Stimulated activated CD4-positive, alpha-beta T cell treated with anti-CD3 and anti-CD28 coated beads, Interleukin-15, amount 100 ng/mL, for 24 hours (primary cell): ENCODE measurements around the gene TMC8.

Experiments used
- DNase-seq: peaks from one replicate; pipeline ENCODE4 v3.0.0-alpha.2; 2020

The TMC8 gene

DNA sequence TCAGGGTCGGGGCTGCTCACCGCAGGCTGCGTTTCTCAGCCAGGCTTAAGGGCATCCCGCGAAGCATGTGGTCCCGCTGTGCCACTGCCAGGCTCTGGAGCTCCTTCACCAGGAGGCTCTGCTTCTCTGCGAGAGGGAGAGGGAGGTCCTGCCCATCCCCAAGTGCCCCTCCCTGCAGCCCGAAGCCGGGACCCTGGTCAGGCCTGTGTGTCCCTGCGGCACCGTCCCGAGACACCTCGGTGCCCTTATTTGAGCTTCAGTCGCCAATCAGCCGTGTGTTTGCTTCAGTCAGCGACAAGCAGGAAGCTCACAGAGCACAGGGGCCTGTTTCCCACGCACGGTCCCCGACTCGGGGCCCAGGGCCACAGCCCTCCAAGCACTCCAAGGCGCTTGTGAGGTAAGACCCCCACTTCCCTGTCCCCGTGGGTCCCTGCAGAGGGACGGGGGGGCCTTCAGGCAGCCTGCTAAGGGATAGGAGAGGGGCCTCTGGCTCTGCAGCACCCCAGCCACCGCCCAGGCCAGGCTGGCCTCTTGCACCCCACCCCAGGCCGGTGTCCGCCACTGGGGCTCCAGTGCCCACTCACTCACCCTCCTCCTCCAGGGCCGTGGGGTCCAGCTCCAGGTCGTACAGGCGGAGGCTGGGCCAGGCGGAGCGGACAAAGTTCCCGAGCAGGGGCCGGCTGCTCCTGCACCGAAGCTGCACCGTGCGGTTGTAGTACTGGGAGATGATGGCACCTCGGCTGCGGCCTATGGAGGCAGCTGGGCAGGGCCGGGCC lies 5.2 kb upstream of the TMC8 start:
- peak; percentile 58 for DNase-seq

DNA sequence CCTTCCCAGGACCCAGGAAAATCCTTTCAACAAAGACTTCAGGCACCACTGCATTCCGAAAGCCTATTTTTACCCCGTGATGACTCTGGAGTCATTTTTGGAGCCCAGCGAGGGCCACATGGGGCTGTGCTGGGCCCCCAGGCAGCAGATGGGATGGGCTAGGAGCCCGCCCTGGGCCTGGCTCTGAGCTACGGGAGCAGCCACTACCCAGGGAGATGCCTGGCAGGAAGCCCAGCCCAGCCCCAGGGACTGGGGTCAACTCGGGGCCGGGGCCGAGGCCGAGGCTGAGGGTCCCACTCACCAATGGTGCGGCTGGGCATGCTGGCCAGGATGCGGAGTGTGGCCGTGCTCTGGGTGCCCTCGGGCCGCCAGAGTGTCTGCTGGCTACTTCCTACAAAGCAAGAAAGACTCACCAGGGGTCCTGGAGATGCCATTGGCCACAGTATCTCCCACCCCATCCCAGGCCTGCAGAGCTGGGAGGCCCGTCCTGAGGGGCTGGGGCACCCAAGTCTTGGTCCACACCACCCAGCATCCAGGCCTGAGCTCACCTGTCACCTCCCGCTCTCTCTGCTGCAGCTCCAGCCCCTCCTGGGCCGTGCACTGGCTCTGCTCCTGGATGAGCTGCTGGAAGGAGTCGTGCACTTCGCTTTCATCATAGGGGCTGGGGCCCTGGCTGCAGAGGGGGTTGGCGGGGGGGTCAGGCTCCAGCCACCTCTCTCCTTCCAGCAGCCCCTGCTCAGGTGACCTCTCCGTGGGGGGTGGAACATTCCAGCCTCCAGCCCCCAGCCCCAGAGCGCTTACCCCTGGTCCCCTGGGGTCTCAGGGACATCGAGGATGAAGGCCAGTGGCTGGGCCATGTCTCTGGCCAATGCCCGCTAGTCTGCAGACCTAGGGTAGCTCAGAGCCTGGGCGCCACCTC lies 4.3 kb upstream of the TMC8 start:
- peak; percentile 35 for DNase-seq

DNA sequence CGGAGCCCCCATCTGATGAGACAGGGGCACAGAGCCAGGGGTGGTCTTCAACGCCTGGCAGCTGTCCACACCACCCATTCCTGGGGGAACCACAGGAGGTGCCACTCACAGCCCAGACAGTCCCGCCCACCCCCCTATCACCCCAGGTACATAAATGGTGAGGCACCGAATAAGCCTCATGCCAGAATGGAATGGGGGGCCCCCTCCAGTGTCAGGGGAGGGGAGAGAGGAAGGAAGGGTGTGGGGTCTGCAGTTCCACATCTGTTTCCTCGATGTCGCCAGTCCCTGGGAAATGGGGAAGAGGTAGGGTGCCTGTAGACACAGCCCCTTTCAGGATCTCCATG lies 3.7 kb upstream of the TMC8 start:
- DNase-seq, result no peak

DNA sequence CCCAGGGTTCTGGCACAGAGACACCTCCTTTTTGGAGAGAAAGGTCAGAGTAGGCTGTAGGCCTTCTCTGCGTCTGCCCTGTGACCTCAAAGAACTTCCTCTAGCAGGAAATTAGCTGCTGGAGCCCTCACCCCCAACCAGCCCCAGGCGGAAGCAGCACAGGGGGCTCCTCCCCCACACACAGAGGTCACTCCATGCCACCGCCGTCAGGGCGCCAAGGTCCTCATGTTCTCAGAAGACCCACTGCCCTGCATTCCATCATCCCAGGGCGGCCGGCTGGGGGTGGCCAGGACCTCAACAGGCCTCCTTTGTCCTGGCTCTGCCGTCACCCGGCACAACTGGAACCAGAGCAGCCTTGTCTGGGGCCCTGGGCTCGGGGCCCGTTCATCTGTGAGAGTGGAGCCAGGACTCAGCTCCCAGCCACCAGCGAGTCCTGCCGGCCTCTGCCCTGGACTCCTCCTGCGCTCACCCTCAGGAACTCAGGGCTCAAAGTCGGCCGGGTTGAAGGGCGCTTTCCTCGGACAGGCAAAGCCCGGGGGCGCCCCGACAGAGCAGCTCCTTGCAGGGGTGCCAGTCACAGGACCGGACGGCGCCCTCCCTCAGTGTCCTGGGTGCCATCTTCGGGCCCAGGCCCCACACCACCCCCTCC lies 3.2 kb upstream of the TMC8 start:
- peak; percentile 81 for DNase-seq

DNA sequence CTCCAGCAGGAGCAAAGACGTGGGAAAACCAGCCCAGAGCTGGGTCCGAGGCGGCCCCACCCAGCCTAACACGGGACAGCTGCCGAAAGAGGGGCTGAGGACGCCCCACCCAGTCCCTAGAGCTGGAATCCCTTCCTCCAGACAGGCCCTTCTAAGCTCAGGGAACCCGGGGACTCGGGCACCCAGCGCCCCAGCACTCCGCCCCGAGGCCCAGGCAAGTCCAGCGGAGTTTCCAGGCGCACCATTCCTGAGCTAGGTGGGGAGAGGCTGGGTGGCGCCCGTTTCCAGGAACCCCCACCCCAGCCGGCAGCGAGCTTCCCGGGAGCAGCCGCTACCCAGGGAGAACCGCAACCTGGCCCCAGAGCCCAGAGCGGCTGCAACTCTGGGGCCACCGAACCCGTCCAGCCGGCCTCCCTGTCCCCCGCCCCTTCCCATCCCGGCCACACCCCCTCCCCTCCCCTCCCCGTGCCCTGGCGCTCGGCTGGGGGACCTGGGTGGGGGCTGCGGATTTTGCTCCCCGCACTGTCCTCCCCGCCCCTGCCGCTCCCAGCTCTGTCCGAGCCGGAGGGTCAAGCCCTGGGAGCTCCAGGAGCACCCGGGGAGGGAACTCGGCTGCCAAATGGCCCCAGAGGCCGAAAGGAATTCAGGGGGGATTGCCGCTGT lies 2.6 kb upstream of the TMC8 start:
- DNase-seq, result peak; percentile 48

DNA sequence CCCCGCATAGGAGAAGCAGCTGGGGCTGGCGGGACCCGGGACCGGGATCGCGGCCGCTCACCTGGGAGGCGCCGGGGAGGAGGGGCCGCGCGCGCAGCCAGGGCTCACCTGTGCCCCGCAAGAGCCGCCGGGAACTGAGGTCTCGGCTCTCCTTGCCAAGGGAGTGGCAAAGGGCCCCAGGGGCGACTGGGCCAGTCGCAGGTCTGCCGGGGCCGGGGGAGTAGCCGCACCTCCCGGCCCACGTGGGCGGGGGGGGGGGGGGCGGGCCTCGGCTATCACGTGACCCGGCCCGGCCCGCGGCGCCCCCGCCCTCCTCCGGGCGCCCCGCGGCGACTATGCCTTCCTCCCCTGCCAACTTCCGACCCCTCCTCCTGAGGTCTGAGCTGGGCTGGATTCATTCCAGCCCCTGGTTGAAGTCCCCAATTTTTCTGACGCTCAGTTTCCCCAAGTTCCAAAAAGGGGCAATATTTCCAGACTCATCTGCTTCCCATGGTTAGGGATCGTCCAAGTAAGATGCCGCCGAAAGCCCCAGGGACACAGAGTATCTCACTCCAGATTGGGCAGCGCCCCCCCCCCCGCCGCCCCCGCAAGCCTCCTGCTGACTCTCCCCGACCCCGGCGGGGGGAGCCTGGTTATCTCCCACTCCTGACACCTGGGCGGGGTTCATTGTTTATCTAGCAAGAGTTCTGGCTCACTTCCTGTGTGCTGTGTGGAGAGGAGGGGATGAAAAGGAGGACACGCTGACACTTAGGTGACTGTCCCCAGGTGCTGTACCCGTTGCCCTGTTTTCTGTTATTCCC lies 1.8 kb upstream of the TMC8 start, which contains the start of gene TMC6:
Gene TMC6 (minus strand): TSS at position 205 of the 800 bp plus-strand sequence. CDS start 1,923 bp downstream, outside the sequence.
- peak; percentile 74 for DNase-seq

DNA sequence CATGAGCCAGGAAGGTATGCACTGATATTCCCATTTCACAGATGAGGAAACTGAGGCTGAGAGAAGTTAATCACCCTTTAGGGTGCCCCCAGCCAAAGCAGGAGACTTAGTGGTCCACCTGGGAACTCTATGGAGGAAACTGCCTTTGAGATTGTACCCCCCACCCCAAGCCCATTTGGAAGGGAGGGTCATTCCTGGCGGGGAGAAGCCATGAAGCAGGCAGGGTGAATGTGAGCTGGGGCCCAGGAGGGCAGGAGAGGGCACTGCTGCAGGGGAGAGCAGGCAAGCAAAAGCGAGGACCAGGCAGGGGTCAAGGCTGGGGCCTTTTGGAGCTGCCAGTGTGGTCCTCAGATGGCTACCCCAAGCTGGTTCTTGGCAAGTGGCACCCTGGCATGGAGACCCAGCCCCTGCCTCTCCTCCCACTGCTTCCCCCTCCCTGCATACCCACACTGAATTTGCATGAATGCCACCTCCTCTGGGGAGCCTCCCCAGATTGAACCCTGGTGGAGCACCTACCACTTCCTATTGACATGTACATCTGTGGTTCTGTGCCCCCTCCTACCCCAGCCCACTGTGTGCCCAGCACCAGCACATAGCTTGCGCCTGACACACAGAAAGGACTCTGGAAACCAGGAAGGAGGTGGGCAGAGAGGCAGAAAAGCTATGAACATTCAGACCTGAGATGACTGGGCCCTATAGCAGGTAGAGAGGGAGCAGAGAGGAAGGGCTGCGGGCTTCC lies 1.1 kb upstream of the TMC8 start:
- peak; percentile 44 for DNase-seq

DNA sequence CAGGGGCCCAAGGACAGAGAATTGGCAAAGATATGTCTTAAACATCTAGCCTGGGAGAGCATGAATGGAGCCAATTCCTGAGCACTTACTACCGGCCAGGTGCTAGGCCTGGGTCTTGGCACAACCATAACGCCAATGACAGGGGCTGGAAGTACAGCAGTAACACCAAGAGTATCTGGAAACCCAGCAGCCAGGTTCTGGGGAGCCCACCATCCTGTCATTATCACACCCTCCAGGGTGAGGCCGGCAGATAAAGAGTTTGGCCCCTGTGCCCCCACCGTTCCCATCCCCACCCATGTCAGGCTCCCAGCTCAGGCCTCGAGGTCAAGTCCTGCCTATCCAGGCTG lies 508 bp upstream of the TMC8 start:
- no peak for DNase-seq

DNA sequence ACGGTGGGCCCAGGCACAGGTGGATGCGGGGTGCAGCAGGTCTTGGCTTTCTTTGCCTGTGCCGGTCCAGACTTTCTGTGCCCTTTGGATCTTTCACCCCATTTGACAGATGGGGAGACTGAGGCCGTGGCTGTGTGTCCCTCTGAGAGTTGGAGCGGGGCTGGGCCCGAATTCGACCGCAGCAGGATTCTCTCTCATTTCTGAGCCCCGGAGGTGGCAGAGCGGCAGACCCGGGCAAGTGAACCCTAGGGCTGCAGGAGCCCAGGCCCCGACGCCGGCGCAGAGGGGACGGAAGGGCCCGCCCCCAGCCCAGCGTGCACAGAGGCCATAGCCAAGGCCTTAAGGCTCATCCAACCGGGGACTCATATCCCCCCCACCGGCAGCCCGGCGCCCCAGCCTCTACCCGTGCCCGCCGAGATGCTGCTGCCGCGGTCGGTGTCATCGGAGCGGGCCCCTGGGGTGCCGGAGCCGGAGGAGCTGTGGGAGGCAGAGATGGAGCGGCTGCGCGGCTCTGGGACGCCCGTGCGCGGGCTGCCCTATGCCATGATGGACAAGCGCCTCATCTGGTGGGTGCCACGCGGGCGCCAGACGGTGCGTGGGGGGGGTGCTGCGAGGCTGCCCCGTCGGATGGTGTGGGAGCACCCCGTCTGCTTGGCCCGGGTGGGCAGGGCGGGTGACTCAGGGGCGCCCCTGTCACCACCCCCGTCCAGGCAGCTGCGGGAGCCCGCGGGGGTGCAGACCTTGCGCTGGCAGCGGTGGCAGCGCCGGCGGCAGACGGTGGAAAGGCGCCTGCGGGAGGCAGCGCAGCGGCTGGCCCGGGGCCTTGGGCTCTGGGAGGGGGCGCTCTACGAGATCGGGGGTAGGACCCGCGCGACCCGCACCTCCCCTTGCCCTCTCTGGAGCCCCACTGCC lies 857 bp downstream of the TMC8 start:
- DNase-seq, result peak; percentile 69

DNA sequence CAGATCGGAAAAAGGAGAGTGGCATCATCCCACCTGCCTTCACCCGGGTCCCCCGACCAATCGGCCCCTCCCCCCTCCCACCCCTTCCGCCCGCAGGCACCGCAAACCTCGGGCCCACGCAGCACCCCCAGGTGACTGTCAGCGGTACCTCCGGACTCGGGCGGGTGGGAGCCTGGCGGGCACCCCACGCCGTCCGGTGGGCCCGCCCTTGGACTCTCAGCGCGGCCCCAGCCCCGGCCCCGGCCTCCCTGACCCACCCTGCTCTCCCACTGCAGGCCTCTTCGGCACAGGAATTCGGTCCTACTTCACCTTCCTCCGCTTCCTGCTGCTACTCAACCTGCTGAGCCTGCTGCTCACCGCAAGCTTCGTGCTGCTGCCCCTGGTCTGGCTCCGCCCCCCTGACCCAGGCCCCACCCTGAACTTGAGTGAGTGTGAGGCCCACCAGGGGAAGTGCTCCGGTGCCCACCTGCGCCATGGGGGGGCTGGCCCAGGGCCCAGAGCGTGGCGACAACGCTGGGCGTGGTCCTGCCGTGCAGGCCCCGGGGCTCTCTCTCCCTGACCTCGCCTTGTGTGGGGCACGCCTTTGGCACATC lies 1.6 kb downstream of the TMC8 start:
- DNase-seq, result peak; percentile 81

DNA sequence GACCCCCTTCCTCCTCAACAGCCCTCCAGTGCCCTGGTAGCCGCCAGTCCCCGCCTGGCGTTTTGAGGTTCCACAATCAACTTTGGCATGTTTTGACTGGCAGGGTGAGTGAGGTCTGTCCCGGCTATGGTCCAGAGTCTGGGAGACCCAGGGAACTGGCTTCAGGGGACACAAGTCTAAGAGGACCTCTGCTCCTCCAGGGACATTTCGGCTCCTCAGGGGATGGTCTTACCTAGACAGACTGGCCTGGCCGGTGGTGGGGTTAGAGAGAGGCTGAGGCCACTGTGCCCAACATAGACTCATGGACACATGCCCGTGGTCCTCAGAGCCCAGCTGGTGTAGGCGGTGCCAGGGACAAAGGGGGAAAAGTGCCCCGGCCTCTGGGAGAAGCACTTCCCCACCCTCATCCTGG lies 2.2 kb downstream of the TMC8 start:
- no peak for DNase-seq

DNA sequence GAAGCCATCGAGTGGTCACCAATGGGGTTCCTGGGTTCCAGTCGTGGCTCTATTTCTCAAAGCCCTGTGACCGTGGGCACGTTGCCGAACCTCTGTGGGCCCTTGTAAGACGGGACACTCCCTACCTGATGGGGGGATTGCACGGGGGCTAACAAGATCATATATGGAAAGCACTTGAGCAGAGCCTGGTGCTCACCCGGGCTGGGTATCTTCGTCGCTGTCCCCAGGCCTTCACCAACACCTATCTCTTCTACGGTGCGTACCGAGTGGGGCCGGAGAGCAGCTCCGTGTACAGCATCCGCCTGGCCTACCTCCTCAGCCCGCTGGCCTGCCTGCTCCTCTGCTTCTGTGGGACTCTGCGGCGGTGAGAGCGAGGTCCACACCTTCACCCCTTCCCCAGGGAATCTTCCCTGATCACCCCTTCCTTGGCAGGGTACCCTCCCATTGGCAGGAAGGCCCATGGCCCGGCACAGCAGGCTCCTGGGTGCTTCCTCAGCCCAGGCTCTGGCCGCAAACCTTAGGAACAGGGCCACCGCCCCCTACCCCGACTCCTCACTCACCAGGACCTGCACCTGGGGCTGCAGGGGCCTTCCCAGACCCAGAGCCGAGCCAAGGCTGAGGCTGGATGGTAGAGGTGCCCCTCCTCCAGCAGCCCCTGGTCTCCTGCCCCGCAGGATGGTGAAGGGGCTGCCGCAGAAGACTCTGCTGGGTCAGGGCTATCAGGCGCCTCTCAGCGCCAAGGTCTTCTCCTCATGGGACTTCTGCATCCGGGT lies 2.8 kb downstream of the TMC8 start:
- peak; percentile 36 for DNase-seq

DNA sequence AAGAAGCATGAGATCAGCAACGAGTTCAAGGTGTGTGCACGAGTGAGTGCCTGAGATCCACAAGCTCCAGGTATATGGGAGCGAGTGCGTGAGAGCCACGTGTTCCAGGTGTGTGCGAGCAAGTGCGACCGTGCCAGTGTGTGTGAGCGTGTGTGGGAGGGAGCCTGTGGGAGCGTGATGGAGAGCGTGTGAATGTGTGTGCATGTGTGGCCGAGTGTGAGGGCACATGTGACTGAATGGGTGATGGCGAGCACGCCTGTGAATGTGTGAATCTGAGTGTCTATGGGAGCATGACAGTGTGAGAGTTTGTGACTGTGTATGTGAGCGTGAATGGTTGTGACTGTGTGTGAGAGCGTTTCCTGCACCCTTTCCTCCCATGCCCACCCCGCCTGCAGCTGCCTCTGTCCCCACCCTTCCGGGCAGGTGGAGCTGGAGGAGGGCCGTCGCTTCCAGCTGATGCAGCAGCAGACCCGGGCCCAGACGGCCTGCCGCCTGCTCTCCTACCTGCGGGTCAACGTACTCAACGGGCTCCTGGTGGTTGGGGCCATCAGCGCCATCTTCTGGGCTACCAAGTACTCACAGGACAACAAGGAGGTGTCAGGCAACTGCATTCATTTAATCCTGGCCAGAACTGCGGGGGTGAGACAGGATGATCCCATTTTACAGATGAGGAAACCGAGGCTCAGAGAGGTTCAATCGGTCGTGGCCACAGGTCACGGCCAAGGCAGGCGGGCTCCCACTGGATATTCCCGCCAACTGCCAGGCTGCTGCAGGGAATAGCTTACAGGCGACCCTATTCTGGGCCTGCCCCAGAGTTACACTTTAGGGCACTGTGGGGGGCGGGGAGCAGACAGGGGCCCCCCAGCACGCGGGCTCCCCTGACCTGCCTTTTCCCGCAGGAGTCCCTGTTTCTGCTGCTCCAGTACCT lies 3.7 kb downstream of the TMC8 start:
- peak; percentile 83 for DNase-seq

DNA sequence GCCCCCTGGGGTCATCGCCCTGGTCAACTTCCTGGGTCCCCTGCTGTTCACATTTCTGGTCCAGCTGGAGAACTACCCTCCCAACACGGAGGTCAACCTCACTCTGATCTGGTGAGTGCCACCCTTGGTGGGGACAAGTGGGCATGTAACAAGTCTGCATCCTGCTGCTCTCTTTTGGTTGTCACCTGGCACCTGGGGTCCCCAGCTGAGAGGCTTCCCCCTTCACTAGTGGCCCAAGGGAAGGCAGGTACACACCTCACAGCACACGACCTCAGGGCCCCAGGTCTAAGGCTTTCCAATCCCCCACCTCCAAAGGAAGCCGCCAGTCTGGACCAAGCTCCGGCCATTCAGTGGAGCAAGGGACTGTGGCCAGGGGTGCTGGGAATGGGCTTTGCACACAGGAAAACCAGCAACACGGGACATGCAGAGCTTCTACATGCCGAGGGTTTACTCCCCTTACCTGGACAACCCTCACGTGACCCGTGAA lies 4.4 kb downstream of the TMC8 start:
- DNase-seq, result no peak

DNA sequence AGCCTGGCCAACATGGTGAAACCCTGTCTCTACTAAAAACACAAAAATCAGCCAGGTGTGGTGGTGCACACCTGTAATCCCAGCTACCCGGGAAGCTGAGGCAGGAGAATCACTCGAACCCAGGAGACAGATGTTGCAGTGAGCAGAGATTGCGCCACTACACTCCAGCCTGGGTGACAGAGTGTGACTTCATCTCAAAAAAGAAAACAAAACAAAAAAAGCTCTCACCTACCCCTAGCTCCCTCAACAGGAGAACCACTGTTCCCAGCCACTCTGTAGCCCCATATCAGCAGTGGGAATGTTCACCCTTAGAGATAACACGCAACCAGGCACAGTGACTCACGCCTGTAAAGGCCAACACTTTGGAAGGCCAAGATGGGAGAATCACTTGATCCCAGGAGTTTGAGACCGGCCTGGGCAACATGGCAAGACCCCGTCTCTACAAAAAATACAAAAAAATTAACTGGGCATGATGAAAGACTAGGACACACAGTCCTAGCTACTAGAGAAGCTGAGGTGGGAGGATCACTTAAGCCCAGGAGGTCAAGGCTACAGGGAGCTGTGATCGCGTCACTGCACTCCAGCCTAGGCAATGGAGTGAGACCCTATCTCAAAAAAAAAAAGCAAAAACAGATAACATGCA lies 5.4 kb downstream of the TMC8 start:
- DNase-seq, result no peak

DNA sequence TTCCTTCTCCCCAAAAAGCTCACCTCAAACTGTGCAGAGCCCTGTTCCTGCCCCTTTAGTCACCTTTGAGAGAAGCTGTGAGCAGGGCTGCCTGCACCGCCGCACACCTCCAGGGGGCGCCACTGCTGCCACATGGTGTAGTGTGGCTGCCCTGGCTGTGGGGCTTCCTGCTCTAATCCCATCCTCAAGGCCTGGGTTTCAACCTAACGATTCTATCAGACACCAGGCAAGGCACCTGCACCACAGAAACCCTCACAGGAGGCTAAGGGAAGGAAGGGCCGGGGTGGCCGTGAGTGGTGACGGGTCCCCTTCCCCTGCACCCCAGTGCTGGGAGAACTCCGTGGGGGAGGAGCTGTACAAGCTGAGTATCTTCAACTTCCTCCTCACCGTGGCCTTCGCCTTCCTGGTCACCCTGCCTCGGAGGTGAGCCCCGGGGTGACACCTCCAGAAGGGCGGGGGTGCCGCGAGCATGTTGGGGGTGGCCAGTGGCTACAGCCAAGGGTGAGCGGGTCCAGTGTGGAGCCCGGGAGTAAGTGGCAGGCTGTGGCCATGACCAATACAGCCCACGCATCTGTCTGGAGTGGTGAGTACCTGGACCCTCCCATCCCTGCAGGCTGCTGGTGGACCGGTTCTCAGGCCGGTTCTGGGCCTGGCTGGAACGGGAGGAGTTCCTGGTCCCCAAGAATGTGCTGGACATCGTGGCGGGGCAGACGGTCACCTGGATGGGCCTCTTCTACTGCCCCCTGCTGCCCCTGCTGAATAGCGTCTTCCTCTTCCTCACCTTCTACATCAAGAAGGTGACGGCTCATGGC lies 7.0 kb downstream of the TMC8 start:
- peak; percentile 71 for DNase-seq
